ENCODE measurements around the gene TTC7B.

- no peak for TF ChIP-seq CTCF (conservative IDR thresholded peaks at IDR 0.05 in 1 of 2, IDR thresholded peaks at IDR 0.05 in 1 of 2; ENCODE audit: low read depth in 1 of 2, low read length in 2 of 2)
- no peak for TF ChIP-seq EZH2 (IDR thresholded peaks at IDR 0.05; ENCODE audit: low read length, missing control alignments)
These were observed 288.3 kb downstream of the TTC7B start for GRCh38 chr14:90527978-90528377.

All from fibroblast of lung (primary cell).